ENCODE results near the gene INPP5E. TPM values are rescaled to one million over a fixed set of nuclear protein-coding genes. Genes with fewer than 3 reads are reported as not detected.

INPP5E gene
- total RNA-seq, 1 donor from 2014 or later = 18.7 TPM

GRCh38 chr9:136447173-136447778 is 7.6 kb upstream of the INPP5E start:
- DNase-seq (ENCODE audit: low spot score) = no peak

GRCh38 chr9:136445799-136446198 is 6.2 kb upstream of the INPP5E start:
- DNase-seq (ENCODE audit: low spot score) = no peak

GRCh38 chr9:136444102-136444501 is 4.5 kb upstream of the INPP5E start:
- no peak for DNase-seq (ENCODE audit: low spot score)

GRCh38 chr9:136443687-136444086 is 4.0 kb upstream of the INPP5E start:
- no peak for DNase-seq (ENCODE audit: low spot score)

- DNase-seq (ENCODE audit: low spot score) = no peak
Measured at GRCh38 chr9:136443087-136443486, 3.4 kb upstream of the INPP5E start.

- DNase-seq (ENCODE audit: low spot score) = no peak
Measured at GRCh38 chr9:136442265-136442664, 2.6 kb upstream of the INPP5E start.

DNA sequence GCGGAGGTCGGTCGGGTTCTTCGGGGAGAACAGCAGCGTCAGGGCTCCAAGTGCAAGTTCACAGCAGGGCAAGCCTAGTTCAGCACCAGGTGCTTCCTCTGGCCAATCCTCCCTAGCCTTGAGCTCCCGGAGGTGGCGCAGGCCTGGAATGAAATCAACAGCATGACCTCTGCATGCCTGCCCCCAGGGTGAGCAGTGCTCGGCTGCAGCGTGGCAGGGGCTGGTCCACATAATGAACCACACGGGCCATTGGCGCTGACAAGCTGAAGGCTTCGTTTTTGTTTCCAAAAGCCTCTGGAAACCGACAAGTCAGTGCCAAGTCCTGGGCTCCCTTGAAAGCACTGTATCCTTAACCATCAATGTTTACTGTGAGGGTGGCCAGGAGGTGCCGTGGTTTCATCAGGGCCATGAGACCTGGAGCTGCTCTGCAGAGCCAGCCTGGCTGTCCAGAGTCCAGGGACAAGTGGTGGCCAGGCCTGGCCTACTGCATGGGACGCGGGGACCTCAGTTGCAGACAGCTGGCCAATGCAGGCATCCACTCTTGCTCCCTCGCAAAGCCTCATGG is 2.1 kb upstream of the INPP5E start:
- DNase-seq (ENCODE audit: low spot score) = no peak

GRCh38 chr9:136441191-136441680 is 1.6 kb upstream of the INPP5E start:
- no peak for DNase-seq (ENCODE audit: low spot score)

DNA sequence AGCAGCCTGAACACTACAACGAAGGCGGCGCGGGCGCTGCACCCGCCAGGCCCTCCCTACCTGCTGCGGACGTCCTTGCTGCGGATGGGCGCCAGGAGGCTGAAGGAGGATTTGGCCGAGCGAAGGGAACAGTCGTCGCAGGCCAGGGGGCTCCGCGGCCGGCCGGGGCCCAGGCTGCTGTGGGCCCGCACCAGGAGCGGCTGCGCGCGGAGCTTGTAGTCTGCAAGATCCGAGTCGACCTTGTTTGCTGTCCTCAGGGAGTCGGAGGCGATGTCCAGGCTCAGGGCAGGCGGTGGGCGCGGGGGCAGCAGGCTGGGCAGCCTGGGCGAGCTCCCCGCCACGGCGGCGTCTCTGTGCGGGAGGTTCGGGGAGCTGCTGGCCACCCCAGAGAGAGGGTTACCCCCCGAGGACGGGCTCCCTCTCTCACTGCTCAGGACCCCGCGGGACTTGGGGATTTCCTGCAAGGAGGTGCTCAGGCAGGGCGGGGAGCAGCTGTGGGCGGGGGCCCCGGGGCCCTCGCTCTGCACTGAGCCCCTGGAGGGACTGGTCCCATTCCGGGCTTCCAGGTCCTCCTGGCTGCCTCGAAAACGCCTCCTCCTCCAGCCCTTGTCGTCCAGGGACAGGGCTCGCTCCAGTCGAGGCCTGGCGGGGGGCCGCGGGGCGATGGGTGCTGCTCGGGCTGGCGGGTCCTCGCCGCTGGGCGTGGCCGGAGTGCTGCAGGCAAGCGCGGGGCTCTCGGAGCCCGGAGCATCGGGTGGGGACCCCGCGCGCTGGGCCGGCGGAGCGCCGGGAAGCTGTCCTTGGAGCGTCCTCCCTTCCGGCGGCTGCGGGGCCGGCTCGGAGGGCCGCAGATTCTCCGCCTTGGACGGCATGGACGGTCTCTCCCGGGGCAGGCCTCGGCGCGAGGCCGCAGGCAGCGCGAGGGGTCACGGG is 831 bp downstream of the INPP5E start:
- DNase-seq (ENCODE audit: low spot score) = no peak

DNA sequence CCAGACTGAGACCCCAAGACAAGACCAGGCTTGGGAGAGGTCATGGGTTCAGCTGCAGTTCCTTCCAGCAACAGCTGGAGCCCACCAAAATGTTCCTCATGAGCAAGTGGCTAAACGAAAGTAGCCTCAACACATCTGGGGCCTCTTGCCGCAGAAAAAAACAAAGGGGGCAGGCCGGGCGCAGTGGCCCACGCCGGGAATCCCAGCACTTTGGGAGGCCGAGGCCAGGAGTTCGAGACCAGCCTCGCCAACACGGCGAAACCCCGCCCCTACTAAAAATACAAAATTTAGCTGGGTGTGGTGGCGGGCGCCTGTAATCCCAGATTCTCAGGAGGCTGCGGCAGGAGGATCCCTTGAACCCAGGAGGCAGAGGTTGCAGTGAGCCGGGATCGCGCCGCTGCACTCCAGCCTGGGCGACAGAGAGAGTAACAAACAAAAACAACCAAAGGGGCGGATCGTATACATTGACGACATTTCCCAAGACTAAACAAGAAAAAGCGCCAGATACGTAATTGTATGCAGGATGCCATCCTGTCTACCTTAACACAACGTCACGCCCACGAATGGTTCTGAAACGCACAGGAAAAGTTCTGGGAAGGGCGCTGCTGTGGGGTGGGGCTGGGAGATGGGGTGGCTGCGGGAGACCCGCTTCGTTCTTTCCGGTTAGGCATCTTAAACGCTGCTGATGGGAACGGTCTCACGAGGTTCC is 1.7 kb downstream of the INPP5E start:
- DNase-seq (ENCODE audit: low spot score) = no peak

DNA sequence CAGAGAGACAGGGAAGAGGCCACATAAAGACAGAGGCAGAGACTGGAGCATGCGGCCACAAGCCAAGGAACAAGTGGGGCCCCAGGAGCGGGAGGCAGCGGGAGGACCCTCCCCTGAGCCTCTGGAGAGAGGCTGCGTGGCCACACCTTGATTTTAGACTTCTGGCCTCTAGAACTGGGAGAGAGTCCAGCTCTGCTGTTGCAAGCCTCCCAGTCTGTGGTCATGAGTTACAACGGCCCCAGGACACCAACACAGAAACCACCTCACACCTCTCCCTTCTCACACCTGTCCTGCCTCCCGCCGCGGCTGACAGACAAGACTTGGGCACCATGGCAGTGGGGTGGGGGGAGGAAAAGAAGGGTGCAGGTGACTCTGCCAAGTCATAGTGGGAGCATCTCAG is 2.2 kb downstream of the INPP5E start:
- no peak for DNase-seq (ENCODE audit: low spot score)

- DNase-seq (ENCODE audit: low spot score) = no peak
Measured at GRCh38 chr9:136436055-136436634, 3.5 kb downstream of the INPP5E start.

DNA sequence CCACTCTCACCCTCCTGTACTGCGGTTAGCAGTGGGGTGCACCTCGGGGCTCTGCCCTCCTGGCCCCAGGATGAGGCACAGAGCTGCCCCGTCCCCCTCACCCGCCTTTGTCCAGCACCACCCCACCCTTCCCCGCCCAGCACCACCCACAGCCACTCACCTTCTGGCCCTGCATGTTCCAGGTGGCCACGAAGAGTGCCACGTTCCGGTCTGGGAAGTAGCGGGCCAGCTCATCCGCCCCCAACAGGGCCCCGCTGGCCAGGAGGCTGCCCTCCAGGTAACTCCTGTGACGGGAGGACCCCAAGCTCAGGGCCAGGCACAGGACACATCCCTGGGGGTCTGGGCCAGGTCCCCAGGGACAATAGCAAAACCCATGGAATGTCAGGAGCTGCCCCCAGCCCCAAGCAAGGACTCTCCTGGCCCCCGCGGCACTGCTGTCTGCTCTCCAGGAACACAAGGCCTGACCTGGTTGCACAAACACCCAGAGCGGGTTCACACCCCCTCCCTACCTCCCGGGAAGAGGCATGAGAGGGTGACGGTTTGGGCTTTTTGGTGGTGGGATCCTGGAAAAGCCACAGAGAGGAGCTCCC is 5.0 kb downstream of the INPP5E start:
- DNase-seq (ENCODE audit: low spot score) = no peak

DNA sequence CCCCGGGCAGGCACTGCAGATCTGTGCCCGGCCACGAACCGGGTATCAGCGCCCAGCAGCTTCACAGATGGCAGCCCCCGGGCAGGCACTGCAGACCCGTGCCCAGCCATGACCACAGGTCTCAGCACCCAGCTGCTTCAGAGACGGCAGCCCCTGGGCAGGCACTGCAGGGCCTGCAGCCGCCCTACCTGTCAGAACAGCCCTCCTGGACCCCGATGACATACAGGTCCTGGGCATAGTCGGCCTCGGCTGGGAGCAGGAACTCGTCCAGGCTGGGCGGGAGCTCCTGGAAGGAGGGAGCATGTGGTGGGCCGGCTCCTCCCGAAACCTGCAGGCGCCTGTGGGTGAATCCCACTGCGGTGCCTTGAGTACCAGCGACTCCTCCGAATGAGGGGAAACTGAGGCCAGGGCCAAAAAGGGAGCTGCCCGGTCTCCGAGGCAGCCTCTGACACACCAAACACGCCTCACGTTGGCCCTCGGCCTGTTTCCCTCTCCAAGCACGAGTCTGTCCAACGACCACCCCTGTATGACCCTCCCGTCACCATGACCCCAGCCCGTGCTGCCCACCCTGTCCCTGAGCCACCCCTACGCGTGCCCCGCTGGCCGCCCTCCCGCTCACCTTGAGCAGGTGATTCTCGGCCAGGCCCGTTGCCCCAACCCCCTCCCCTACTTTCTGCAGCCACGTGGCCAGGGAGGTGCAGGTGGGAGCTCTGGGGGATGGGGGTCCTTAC is 5.6 kb downstream of the INPP5E start:
- no peak for DNase-seq (ENCODE audit: low spot score)

DNA sequence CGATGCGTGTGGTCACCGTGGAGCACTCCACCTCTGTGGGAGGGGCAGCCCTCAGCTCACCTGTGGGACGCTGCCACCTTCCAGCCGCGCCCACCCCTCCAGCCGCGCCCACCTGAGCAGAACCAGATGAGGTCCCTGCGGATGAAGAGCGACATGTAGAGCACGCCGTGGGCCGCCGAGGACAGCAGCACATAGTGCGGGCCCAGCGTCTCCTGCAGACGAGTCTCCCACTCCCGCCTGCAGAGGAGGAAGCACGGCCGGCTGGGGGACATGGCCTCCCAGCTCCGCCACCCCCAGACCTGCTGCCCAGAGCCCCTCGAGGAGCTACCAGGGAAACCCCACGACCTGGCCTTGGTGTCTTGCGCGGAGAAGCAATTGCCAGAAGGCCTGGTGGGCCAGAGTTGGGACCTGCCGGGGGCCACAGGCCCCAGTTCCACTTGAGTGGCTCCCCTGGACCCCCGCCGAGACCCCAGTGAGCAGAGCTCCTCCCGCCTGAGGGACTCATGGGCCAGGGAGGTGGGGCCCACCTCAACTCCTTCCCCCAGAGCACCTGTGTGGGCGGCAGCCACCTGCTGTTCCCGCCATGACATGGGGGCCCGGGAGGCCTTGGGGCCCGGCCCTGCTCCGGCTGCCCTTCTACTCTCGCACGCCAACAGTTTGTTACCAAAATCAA is 6.5 kb downstream of the INPP5E start:
- DNase-seq (ENCODE audit: low spot score) = no peak

DNA sequence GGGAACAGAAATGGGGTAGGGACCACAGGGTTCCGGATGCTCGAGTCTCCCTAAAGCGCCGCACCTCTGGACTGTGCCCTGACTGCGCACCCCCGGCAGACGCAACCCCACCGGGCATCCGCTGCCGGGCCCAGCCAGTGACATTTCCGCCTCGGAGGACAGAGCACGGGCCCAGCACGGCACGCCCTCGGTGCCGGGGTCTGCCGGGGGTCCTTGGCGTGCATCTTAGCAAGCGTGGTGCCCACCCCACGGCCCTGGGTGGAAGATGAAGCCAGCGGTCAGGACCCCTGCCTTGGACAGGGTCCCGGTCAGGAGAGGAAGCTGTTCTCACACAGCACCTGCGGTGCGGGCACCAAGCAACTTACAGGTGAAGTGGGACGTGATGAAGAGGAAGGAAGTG is 7.1 kb downstream of the INPP5E start:
- no peak for DNase-seq (ENCODE audit: low spot score)

- no peak for DNase-seq (ENCODE audit: low spot score)
Measured at GRCh38 chr9:136431782-136432350, 7.8 kb downstream of the INPP5E start.

- DNase-seq (ENCODE audit: low spot score) = no peak
Measured at GRCh38 chr9:136430588-136431234, 8.9 kb downstream of the INPP5E start.
